GM19238 (cell line): ENCODE measurements around the gene TBC1D30.

Source experiments
- DNase-seq: peaks from one replicate; pipeline ENCODE4 v3.0.0; 2011; ENCODE audit warnings: low spot score; ENCODE audit not compliant: insufficient read length

Gene TBC1D30

DNA sequence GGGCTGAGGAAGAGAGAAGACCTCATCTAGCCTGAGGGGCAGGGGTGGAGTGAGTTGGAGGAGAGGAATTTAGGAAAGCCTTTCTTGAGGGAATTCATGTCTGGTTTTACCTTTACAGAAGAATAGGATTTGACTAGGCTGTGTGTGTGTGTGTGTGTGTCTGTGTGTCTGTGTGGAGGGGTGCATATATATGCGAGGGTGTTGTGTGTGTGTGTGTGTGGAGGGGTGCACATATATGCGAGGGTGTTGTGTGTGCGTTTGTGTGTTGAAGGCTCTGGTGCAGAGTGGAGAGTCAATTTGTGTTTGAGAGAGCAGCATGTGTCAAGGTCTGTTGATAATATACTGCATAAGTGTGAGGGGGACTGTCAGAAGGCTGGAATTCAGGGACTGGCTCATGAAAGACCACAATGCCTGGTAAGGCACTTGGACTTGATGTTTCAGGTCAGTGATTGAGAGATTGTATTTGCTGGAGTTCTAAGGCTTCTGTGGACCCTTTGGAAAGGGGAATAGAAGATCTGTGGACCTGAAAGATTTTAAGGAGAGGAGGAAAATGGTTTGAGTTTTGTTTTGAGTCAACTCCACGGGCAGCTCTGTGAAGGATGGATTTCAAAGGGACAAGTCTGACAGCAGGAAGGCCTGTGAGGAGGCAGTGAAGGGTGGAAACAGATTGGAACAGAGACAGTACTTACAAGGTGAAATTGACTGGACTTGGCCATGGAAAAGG lies 34.6 kb downstream of the TBC1D30 start:
- DNase-seq = no peak

DNA sequence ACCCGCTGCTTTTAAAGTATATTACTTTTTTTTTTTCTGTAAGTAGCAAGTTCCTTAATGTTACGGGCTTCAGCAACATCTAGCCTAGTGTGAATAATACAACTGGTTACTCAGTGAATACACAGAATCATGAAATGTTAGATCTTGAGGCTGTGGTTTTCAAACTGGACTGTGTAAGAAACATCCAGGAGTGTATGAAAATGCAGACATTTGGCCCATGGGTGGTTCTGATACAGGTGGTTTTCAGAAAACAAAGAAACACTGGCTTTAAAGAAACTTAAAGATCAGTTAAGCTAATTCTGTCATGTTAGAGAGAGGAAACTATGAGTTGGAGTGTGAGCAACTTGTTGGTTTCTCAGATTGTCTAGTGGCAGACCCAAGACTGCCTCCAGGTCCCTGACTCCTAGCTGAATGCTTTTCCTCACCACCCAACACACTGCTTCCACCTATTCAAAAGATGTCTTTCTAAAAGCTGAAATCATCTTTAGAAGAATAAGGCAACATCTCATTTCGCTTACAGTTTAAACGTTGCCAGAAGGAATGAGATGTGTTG lies 36.1 kb downstream of the TBC1D30 start:
- DNase-seq = no peak

DNA sequence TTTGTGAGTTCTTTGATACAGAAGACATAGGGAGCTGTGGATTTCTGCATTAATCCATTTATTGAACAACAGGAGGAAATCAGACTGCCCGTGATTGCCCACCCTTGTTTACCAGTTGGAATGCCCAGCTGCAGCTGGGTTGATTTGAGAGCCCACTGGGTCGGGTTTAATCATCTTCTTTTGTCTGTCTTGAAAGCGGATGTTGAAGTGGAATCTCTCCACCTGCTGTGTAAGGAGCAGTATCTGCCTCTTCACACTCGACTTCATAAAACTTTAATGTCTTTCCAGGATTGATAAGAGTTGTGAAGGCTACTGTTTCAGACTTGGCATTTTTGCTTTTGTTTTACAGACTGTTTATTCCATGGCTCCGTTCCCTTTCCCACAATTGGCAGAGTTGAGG lies 39.9 kb downstream of the TBC1D30 start:
- no peak for DNase-seq

DNA sequence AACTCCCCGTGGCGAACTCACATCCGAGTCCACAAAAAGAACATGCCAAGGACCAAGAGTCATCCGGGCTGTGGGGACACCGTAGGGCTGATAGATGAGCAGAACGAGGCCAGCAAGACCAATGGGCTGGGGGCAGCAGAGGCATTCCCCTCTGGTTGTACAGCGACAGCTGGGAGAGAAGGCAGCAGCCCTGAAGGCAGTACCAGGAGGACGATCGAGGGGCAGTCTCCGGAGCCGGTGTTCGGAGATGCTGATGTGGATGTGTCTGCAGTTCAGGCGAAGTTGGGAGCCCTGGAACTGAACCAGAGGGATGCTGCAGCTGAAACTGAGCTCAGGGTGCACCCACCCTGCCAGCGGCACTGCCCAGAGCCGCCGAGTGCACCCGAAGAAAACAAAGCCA lies 50.7 kb downstream of the TBC1D30 start:
- DNase-seq = no peak

DNA sequence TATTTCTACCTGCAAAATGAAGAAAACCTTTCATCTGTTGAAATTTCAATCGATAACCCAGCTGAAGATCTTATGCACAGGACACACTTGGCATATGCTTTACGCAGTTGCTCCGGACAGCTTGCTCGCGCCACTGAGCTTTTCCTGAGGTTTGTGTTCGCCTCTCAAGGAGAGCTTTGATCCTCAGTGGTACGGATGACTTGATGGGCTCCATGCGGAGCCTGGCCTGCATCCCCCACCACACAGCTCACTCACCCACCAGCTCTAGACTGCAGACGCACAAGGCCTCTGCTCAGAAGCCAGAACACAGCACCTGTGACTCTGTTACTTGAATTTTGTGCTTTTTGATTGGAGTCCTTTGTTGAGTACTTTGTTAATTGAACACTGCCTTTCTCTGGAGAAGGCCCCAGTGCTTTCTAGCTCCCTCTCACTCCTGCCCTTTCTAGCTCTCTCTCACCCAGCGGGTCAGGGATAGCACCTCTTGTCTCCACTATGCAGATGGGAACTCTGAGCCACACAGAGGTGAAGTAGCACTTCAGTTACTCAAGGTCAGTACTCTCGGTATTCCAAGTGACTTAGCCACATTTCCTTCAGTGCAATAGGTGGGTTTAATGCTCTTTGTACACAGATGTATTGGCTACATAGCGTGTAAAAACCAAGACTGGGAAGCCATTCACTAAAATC lies 52.1 kb downstream of the TBC1D30 start:
- DNase-seq = no peak

DNA sequence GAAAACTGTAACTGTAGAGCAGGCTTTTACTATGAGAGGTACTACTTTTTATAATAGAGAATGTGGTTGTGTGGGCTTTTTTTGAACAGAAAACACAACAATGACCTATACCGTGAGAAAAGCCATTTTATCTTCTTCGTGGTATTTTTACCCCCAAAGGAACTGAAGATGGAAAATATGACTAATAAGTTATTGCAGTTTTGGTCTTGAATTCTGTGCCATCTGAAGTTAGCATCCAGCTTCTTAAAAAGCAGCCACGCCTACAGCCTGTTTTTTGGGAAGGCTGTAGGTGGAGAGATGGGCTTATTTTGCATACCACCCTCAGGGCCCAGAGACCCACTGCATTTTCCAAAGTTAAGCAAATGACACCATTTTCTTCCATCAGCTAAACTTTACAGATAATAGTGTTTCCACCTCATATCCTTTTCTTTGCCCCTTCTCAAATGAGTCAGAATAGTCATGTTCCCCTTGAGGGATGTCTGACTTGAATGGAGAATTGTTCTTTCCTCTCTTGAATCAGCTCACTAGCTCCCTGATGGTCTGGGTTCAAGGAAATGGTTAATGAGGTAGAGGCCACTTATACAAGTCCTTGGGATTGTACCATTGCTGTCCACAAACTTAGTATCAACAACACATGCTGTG lies 53.0 kb downstream of the TBC1D30 start:
- DNase-seq = no peak

DNA sequence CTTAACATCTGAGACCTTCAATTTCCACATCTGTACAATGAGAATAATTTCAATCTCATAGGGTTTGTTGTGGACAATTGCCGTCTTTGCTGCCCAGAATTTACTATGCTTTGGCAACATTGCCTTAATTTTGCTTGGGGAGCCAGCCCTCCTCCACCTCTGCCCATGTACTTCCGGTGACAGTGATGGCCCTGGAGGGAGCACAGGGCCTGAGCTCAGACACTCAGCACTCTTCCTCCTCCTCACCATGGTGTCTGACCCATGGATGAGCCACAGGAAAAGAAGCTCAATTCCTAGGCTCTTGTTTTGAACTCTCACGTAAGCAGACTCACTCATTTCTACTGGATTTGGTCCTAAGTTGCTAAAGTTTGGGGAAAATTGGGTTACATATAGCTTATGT lies 58.2 kb downstream of the TBC1D30 start:
- no peak for DNase-seq

DNA sequence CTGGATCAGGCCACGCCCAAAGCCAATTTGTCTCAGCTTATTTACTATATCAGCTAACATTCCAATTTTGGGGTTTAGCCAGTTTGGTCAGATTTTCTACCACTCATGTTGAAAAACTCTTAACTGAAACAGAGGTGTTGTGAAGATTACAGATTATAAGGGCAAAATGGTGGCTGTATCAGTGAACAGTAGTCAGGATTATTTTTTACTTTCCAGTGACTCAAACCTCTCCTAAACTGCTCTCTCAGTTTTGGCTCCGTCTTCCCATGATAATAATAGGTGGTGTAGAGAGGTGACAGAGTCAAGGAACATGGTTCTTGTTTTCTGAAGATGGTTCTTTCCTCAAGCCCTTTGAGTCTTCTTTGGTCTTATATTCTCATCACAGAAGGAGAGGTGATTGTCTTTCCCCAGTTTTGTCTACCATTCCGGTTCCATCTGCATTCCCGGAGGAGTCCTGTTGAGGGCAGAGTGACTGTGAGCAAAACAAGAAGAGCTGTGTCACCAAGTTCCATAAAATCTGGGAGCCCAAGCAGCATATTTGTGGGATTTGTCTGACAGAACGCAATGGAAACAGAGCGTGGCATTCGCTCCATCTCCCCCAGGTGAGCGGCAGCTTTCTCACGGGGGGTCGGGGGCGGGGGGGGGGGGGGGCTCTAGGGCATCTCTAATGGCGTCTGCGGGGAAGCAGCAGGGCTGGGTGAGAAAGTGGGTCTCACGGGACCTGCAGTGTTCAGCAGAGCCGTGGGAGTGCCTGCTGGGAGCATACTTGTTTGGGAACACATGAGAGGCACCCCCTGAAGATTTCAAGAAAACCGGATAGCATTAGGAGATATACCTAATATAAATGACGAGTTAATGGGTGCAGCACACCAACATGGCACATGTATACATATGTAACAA lies 59.1 kb downstream of the TBC1D30 start:
- no peak for DNase-seq

DNA sequence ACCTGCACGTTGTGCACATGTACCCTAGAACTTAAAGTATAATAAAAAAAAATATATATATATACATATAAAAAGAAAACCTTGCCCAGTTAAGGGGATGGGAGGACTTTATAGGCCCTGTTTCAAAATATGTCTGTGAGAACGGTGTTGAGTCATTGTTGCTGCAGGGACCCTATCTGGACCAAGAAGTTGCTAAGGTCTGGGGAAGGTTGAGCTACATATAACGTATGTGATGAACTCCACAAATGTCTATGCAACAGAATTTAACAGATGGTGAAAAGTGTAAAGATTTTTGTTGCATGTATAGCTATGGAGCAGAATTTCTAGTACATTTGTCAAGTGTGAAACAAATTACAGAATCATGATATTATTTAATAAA lies 59.7 kb downstream of the TBC1D30 start:
- DNase-seq = no peak

DNA sequence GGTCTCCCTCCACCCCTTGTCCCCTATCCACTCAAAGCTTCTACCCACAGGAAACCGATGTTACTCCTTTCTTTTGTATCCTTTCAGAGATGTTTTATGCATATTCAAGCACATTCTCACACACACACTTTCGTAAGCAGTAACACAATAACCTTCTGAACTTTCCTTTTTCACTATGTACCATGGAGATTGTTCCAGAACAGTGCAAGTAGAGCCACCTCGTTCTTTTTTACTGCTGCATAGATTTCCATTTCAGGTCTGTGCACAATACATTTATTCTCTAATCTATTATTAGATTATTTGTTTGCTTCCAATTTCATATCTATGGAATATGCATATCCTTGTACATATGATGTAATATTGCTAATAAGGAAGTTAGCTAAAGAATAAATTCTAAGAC lies 60.3 kb downstream of the TBC1D30 start:
- no peak for DNase-seq

DNA sequence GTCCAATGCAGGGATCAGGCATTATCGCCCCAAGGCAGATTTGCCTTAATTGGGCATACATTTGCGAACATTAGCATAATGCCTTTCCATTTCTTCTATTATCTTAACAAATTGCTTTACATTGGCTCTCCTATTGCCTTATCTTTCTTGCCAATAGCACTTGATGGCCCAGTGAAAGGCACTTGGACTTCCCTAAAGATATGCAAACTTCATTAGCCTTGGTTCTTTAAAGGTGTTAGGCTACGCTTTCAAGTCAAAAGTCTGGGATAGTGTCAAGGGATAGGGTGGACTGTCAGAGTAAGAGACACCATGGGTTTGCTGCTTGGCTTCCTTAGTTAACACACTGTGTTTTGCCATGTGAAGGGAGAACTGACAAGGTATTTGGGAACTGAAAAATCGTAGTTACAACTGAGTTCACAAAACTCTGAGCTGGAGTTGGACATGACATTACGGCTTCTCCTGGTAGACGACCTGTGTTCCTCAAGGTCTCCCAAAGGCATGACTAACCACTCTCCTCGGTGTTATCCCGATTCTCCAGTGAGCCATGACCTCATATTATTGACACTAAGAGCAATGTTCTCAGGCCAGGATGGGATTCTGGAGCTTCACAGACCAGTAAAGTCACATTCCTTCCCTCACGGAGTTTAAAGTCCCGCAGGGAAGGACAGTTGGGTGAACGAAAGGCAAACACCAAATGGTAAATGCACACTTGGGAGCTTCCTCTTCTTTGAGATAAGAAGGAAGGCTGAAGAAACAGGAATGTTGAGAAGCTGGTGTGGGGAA lies 65.2 kb downstream of the TBC1D30 start:
- no peak for DNase-seq

DNA sequence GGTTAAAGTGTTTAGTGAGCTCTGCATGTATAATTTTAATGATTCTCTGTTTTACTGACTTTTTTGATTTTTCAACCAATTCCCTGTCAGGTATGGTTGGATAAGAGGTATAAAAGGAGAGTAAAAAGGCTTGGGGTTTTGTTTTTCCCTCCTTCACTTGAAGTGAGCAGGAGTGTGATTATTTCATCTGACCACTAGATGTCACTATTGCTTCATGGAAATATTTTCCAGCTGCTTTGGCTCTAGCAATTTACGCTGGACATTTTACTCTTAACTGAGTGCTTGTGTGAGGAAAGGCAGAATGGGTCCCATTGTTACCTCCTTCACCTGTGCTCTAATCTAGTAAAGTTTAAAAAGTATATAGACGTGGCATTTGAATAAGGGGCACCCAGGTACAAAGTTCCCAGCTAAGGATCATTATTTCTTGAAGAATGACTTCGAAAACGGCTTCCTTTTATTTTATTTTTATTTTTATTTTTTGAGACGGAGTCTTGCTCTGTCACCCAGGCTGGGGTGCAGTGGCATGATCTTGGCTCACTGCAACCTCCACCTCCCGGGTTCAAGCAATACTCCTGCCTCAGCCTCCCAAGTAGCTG lies 66.5 kb downstream of the TBC1D30 start:
- DNase-seq = peak; percentile 16

DNA sequence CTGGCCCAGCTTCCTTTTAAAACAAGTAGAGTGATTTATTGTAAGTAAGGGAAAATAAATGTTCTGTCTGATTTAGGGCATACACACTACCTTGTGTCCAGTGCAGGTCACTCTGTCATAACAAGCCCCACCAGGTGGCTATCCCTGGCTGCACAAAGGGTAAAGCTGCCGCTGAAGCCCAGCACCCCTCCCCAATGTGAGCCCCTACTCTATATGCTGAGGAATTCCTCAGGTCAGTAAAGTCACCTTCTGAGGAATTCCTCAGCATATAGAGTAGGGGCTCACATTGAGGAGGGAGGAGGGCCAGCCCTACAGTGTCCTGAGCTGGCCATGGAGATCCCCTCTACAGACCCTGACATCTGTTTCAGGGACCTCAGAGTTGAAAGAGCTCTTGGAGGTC lies 67.2 kb downstream of the TBC1D30 start:
- no peak for DNase-seq

DNA sequence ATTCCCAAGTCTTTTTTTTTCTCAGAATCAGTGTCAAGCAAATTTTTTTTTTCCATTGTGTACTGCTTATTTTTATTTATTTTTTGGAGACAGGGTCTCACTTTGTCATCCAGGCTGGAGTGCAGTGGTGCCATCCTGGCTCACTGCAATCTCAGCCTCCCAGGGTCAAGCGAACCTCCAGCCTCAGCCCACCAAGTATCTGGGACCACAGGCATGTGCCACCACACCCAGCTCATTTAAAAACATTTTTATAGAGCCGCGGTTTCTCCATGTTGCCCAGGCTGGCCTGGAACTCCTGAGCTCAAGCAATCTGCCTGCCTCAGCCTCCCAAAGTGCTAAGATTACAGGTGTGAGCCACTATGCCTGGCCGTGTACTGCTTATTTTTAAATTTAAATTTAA lies 68.1 kb downstream of the TBC1D30 start:
- DNase-seq = no peak

DNA sequence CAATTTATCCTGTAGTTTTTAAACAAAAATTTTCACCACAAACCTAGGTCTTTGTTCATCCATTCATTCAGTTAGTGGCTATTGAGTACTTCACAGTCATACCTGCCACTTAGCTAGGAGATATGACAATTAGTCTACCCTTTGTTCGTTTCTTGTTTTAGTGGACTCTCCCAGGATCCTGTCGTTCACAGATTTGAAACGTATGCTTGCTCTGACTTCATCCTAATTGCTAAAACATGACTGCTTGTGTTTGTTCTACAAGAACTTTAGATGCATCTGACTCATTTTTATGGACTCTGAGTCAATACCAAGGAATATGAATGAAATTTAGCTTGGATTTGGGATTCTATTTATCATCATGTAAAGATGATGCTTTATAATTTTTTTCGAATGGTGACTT lies 69.5 kb downstream of the TBC1D30 start:
- DNase-seq = no peak

DNA sequence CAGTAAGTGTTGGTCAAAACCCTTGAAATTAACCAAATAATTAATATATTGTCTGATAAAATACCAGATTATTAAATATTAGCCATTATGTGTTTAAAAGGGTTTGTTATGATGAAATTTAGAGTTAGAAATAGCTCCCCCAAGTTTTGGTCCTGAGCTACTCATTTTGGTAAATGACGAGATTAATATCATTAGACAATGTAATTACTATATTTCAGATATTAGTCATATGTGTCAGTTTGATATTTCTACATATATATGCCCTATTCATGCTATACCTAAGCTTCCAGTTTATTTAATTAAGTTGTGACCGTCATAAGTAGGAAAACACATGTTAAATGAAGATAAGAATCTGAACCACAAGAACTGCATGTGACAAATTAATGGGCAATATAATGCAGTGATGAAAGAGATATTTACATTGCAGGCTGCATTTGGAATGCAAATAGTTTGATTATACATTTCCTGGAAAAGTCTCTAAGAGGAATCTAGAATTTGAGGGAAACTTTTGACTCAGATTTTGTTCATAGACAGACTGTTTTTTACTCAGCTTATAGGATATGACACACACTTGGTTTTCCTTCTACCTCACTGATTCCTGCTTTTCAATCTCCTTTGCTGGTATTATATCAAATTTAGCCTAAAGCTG lies 70.5 kb downstream of the TBC1D30 start:
- DNase-seq = no peak

DNA sequence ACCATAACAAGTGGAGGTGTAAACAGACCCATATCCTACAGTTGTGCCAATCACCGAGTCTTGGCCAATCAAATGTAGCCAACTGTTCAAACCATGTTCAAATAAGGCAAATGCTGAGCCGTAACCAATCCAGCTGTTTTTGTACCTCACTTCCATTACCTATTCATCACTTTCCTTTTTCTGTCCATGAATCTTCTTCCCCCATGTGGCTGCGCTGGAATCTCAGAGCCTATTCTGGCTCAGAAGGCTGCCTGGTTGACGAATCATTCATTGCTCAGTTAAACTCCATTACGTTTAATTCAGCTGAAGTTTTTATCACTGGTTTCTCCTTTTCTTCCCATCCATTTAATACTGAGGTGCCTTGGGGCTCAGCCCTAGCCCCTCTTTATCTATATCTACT lies 71.1 kb downstream of the TBC1D30 start:
- no peak for DNase-seq

DNA sequence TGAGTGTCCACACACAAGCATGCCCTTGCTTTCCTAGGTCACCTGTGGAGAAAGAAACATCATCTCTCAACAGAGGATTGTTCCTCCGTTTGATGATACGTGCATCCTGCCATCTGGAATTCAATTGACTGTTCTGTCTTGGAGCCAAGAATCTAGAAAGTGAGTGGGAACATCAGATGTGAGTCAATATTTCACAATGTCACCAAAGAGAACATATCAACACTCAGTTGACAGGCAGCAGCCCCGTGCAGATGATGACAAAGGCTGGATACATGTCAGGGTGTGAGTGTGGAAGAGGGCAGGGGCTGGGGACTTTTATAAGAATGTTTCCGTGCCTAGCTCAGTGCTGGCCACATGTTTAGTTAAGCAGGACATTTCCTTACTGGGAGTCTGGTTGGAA lies 76.1 kb downstream of the TBC1D30 start:
- no peak for DNase-seq

DNA sequence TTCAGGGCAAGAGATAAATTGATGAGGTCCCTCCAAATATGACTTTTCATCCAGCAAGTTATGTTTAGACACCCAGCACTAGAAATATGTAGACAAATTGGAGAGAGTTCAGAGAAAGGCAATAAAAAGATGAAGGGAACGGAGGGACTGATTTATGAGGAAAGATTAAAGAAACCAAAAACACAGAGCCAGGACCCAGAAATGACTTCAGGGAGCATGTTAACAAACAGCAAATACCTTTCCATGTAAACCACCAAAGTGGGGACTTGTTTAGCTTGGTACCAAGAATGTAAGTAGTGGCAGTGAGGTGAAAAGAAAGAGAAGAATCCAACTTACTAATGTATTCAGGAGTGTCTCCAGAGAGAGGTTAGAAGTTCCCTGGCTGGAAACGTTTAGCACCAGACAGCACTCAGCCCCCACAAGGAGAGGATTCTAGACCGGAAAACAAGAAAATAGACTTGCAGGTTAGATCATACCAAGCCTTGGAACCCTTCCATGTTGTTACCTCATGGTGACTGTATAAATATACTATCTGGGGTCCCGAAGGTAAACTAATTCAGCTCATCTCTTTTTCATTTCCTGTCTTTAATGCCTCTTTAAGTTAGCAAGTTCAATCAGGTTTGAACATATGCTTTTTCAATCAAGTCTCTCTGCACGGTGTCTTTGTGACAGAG lies 79.2 kb downstream of the TBC1D30 start:
- no peak for DNase-seq
